Activated CD4-positive, alpha-beta T cell treated with anti-CD3 and anti-CD28 coated beads, Interleukin-10, Interleukin-2, amounts not matched to agents 100 ng/mL and 50 ng/mL, durations not matched to agents 16 hours and 8 hours (primary cell): ENCODE results near the gene CNN1.

Experiments
- DNase-seq: peaks from one replicate; pipeline ENCODE4 v3.0.0-alpha.2; 2020

Gene CNN1

DNA sequence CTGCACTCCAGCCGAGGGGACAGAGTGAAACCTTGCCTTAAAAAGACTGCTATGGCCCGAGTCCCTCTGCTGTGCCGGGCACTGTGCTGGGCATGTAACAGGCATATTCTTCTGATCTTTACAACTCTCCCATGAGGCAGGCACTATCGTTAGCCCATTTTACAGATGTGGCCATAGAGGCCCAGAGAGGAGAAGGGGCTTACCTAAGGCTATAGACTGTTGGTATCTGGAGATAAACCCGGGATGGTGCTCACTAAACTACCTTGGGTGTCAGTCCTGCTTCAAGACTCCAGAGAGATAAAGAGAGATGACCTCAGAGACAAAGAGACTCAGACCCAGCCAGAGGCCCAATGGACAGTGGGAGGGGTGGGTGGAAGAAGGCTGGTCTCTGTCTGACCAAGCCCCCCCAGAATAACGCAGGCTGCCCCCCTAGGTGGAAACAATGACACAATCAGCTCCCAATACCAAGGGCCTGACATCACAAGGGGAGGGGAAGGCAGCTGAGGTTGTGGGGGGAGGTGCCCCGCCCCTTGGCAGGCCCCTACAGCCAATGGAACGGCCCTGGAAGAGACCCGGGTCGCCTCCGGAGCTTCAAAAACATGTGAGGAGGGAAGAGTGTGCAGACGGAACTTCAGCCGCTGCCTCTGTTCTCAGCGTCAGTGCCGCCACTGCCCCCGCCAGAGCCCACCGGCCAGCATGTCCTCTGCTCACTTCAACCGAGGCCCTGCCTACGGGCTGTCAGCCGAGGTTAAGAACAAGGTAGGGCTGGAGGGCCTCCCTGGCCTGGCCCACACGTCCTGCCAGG, at the start of gene CNN1:
CNN1 (plus strand) TSS at position 620 of the 805 bp plus-strand sequence; CDS start at position 697, 77 bp downstream.
- DNase-seq: no peak

DNA sequence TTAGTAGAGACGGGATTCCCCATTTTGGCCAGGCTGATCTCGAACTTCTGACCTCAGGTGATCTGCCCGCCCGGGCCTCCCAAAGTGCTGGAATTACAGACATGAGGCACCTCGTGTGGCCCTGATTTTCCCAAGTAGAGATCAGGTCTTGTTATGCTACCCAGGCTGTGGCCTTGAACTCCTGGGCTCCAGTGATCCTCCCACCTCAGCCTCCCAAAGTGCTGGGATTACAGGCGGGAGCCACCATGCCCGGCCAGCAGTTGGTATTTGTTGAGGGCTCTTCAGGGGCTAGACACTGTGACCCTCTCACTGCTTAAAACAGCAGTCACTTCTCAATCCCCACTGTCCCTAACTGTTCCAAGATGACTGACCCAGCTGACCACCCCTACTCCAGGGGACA, 49.3 kb upstream of the CNN1 start:
- DNase-seq: no peak

DNA sequence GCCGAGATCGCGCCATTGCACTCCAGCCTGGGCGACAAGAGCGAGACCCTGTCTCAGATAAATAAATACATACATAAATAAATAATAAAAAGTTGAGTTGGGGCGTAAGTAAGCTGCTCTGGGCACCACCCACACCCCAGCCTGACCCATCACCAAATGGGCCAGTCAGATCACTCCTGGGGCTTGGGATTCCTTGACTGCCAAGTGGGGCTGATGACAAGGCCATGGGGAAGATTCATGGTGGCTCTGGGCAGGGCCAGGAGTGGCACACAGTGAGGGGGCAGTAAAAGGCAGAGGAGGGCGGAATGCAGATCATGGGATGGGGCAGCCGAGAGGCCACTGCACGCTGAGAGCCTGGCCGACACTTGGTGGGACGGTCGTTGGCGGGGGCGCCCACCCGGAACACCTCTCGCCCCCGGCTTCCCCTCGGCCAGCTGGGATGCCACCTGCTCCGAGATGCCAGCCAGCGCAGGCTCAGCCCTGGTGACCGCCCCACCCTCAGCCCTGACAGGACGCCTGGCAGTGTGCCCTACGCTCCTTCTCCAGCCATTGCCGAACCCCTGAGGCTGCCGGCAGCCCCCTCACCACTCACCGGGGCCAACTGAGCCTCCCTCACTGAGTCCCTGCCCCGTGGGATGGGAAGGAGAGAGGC, 43.9 kb upstream of the CNN1 start:
- no peak for DNase-seq

DNA sequence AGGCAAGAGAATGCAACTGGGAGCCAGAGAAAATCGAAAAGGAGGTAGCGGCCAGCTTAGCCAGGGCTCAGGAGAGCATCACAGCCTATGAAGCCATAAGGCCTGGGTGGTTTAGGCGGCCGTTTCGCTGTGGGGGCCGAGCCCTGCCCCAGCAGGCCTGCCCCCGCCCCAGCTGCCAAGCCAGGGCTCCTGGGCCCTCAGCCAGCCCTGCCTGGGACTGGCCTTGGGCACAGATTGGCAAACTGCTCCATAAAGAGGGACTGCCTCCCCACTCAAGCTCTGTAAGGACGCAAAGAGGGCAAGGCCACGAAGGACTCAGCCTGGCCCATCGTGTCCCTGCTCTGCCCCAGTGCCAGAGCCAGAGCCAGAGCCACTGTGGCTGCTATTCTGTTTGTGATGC, 43.2 kb upstream of the CNN1 start:
- no peak for DNase-seq

DNA sequence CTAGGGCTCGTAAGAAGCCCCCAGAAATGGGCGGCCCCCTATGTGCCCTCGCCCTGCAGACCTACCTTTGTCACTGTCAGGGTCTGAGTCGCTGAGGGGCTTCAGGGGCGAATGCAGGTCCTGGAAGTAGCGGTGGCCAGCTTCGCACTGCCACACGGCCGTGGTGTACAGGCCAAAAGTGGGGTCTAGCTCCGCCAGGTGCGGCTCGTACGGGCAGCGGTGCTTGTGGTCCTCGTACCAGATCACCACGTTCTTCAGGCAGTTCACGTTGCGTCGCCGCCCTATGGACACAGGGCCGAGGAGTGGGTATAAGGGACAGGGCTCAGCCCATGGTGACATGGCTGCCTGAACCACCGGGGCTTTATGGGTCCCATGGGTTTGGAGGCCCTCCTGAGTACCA, 42.8 kb upstream of the CNN1 start:
- DNase-seq: no peak

DNA sequence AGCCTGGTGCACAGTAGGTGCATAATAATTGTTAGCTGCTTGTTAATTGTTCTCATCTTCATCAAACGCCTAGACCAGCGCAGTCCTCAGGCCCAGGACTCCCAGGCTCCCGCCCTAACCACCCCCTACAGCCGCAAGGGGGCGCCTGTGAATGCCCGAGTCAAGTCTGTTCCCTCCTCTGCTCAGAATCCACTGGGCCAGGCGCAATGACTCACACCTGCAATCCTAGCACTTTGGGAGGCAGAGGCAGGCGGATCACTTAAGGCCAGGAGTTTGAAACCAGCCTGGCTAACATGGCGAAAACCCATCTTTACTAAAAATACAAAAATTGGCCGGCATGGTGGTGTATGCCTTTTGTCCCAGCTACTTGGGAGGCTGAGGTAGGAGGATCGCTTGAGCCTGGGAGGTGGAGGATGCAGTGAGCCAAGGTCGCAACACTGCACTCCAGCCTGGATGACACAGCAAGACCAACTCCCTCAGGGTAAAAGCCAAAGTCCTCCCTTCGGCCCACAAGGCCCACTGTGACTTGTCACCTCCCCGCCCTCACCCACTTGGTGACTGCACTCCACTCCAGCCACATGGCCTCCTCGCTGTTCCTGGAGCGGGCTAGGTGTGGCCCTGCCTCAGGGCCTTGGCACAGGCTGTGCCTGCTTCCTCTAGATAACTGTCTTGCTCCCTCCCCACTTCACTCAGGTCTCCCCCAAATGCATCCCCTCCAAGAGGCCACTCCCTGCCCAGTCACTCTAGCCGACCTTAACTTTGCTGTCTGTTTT, 42.1 kb upstream of the CNN1 start:
- peak; percentile 77 for DNase-seq

DNA sequence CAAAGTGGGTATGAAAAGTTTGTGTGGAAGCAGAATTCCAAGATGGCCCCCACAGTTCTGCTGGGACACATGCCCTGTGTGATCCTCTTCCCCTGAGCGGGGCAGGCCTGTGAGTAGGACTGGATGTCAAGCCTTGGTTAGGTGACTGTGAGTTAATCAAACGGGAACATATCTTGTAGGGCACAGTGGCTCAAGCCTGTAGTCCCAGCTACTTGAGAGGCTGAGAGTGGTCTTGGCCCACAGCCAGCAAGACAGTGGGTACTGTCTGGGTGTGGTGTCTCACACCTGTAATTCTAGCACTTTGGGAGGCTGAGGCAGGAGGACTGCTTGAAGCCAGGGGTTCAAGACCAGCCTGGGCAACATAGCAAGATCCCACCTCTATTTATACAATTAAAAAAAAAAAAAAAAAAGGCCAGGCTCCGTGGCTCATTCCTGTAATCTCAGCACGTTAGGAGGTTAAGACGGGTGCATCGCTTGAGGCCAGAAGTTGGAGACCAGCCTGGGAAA, 39.4 kb upstream of the CNN1 start:
- no peak for DNase-seq

DNA sequence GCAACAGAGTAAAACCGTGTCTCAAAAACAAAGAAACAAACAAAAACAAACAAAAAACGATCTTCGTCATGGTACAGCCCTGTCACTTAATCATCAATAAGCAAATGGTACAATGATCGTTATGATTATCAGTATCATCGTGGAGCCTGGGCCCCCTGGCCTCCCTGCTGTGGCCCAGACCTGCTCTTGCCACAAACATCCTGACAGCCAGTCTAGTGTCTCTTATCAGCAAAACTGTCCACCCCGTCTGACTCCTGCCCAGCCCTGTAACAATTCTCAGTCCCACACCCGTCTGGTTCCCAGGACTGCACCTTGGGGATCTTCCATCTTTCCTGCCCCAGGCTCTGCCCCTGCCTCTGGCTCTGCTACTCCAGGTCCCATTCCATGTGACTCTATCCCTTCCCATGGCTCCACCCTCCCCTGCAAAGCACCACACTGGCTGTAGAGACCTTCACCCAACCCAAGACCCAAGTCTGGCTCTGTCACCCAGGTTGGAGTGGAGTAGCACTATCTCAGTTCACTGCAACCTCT, 38.7 kb upstream of the CNN1 start:
- DNase-seq: no peak

DNA sequence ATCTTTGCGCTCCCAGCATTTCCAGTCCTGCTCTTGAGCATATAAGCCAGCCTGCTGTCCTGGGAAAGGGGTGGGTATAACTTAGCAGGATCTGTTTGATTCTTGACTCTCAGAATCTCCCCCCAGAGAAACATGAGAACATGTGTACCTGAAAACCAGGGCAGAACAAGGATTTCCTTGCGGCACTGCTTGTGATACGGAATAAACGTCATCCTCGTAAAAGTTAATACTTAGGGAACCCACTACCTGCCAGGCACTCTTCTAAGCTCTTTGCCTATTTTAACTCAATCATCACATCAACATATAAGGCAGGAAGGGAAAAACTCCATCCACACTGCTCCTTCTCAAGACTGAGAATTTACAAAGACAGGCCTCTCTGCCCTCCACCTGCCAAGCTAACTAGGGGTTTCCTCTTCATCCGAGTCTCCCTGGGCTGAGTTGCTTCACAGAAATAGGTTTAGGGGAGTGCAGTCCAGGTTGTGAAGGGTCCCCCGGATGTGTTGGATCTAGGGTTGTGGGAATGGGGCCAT, 34.1 kb upstream of the CNN1 start:
- DNase-seq: no peak

DNA sequence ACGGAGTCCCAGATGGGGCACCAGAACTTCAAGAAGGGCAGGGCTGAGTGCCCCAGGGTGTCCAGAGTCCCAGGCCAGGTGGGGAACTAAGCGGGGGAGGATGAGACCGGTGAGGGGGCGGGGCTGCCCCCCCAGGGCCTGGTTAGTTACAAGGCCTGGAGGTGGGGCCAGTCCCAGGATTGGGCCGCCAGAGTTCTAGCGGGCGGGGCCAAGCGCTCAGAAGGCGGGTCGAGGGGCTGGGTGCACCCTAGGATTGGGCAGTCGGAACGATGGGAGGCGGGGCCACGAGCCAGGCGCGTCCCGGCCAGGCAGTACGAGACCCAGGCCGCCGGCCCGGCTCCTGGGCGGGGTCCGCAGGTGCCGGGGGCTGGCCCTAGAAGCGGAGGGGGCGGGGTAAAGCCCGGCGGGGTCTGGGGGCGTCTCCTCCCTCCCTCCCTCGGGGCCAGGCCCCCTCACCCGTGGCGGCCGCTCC, 33.6 kb upstream of the CNN1 start:
- DNase-seq: peak; percentile 98

DNA sequence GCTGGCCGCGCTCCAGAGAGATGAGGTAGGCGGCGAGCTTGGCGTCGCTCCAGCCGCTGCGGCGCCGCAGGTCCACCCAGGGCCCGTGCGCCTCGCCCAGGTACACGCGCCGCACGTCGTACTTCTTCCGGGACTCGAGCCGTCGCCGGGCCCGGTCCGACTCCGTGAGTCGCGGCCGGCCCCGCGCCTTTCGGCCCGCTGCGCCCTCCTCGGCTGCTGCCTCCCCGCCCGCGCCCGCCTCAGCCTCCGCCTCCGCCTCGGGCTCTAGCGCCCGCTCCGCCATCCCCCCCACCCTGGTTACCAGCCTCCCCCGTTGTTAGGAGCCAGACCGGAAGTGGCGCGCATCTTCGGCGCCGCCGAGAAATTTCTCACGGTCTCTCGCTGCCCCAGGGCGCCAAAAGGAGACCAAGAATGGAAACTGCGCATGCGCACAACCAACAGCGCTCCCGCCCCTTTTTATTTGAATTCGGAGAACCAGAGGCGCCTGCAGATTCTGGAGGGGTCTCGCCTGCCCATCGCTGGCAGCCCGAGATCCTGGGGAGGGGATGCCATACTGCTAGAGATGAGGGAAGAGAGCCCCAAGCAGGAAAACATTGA, 33.0 kb upstream of the CNN1 start, which contains the start of gene ZNF653:
ZNF653 (minus strand) TSS at position 336 of the 597 bp plus-strand sequence; CDS start at position 283, 53 bp downstream.
- DNase-seq: peak; percentile 96

DNA sequence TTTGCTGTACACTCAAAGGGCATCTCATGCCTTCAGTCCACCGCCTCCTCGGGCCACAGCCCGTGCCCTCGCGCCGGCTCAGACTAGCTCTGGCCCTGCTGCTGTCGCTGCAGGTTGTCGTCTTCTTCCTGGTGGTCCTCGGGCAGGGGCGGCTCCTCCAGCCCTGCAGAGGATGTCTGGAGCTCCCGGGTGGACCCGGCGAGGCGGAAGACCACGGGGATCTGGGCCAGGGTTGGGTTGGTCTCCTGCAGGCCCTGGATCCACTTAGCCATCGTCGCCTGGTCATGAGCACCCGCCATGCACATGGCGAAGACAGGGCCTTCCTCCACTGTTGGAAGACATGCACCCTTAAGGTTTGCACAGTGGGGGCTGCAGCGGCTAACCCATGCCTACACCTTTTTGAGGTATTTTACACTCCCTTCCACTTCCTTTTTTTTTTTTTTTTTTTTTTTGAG, 32.5 kb upstream of the CNN1 start:
- DNase-seq: no peak

DNA sequence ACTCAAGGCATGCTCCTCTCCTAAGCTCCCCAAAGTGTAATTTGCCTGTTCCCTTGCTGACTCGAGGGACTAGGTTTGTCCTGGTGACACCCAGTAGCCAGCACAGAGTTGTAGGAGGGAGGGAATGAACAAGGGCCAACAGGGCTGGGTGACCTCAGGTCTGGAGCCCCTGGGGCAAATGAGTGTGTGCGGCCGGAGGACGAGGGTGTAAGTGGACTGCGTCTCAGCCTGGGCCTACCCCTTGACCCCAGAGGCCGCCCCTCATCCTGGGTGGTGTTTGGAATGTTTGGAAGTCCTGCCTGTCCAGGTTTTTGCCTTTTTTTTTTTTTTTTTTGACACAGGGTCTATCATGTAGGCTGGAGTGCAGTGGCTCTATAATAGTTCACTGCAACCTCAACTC, 31.7 kb upstream of the CNN1 start:
- DNase-seq: no peak

DNA sequence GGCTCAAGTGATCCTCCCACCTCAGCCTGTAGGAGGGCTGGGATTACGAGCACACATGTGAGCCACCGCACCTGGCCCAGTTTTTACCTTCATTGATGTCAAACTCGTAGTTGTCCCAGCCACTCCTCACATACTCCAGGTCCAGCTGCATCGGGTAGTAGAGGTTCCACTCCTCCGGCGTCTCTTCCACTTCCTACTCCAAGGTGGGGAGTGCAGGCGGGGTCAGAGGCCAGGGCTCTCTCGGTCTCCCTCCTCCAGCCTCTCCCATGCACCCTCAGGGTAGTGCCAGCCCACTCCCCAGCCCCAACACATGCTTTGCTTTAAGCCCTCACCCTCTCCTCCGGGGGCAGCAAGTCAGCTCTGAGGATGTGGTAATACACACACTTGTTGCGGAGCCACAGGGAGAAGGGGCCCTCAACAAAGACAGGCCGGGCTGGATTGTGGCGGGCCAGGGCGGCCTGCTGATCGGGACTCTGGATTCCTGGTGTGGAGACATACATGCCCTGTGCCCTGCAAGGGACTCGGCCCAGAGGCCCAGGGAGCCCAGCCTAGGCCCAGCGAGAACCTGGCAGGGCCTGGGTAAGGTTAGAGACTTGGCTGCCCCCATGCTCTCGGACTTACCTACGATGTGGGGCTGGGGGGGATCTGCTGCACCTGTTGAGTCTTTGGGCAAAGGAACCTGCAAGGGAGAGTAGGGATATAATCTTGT, 31.1 kb upstream of the CNN1 start:
- no peak for DNase-seq

DNA sequence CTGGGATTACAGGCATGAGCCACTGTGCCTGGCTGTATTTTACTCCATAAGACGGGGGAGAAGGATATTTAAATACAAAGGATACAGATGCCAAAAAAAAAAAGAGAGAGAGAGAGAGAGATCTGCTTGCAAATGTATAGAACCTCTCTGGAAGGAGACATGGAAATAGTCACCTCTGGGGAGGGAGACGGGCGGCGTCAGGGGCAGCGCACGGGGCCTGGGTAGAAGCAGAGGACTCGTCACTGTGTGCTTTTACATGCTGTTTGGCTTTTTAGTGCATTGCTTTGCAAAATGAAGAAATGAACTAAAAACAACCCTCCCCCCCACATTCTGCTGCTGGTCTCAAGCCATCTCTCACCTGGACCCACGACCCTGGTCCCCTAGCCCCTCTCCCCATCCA, 28.2 kb upstream of the CNN1 start:
- no peak for DNase-seq

DNA sequence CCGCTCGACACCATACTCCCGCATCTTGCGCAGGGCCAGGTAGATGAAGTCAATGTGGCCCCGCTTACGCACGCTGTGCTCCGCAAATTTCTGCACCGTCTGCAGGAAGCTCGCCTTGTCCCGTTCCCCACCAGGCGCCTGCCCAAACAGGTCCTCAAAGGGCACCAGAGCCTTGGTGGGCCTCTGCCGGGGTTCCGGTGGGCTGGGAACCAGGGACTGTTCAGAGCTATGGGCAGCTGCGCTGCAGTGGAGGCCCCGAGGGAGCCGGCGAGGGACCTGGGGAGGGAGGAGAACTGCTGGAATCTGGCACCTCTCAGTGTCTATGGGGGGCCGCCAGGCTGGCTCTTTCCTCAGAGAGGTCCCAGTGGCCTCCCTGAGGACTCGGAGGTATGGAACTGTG, 24.7 kb upstream of the CNN1 start:
- no peak for DNase-seq

DNA sequence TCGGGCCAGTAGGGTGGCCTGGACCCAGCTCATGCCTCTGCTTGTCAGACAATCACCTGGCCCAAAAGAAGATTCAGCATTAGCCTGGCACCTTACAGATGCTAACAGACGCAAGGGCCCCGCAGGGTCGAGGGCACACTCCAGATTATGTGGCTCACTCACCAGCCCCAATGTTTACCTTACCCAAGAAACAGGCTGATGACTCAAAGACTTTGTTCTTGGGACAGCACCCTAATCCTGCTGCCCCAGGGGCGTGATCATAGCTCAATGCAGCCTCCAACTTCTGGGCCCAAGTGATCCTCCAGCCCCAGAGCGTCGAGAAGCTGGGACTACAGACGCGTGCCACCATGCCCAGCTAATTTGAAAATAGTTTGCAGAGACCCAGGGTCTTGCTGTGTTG, 19.5 kb upstream of the CNN1 start:
- DNase-seq: no peak

DNA sequence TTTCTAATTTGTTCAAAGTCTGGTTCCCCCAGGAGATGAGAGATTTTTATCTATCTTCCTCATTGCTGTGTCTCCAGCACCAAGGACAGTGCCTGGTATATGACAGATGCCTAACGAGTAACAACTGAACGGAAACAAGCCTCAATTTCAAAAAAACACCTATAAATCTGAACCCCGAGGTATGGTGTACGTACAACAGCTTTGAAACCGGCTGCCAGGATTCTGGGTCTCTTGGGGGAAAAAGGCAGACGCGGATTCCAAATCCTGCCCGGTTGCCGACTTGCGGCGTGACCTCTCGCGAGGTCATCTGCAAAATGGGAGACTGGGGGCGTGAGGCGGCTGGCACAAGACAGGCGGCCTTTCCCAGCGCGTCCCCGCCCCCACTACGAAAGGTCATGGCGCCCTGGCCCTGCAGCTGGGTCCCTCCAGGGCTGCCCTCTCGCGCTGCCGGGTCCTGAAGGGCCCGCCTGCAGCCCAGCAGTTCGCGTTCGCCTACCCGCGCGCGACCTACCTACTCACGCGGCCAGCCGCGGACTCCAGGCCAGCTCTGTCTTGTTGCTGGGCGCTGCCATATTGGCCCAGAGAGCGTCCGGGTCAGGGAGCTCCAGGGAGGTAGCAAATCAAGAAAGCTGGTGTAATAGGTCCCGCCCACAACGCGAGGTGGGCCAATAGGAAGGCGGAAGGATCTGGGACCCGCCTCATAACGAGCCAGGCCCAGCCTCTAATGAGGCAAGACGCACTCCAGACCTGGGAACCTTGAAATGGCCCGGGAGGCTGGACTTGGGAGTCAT, 9.9 kb upstream of the CNN1 start, which contains the start of gene ECSIT:
ECSIT (minus strand) TSS at position 584 of the 791 bp plus-strand sequence. CDS start 9,964 bp downstream, outside the sequence.
- peak; percentile 98 for DNase-seq

DNA sequence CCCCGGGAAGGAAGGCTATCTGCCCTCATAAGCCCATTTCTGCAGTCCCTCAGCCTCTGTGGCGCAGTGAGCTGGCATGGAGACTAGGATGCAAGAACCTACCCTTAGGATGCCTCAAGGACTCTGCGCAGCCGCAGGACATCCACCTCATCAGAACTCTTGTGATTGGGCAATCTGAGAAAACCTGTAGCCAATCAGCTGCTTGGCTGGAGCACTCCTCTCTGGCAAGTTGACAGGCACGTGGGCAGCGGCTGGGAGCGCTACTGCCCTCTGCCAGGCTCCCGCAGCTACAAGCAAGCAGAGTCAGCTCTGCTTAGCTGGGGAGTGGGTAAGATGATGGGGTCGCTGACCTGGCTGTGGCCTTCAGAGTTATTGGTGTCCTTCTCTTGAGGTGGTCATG, 8.2 kb upstream of the CNN1 start:
- peak; percentile 71 for DNase-seq

DNA sequence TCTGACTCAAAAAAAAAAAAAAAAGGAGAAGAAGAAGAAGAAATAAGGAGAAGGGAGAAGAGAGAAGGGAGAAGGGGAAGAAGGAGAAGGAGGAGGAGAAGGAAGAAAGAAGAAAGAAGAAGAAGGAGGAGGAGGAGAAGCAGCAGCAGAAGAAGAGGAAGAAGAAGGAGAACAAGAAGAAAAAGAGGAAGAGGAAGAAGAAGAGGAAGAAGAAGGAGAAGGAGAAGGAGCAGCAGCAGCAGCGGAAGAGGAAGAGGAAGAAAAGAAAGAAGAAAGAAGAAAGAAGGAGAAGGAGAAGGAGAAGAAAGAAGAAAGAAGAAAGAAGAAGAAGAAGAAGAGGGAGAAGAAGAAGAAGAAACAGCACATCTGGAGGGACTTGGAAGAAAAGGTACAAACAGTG, 4.1 kb upstream of the CNN1 start:
- no peak for DNase-seq

DNA sequence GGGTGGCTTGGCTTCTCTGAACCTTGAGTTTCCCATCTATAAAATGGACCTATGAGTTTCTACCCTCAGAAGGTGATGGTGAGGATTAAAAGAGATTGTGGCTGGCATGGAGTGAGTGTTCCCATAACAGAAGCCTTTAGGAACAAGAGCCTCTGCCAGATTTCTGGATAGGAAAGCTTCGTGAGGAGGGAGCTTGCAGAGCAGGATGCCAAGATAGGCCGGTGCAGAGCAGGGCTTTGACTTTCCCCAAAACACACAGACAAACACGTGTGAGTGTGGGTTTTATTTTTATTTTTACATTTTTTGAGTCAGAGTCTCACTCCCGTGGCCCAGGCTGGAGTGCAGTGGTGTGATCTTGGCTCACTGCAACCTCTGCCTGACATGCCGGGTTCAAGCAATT, 3.7 kb upstream of the CNN1 start:
- no peak for DNase-seq
